Forelimb muscle (tissue), 1 donor: Measurements from ENCODE around the gene KIAA2012. TPM values are rescaled to one million over a fixed set of nuclear protein-coding genes. Genes with fewer than 3 reads are reported as not detected.
"Not testable (repeated sequence)": the region's sequence is repeated elsewhere in the genome, so short reads cannot be mapped to it uniquely, and the experiment has no call there.

Source experiments
- DNase-seq: peaks from one replicate; pipeline ENCODE4 v3.0.0-alpha.2; 2013; ENCODE audit warnings: low read depth
- polyA plus RNA-seq: library from polyadenylated mRNA; unstranded; fragments of 120-200 nt; gene quantifications from one replicate; pipeline ENCODE4 v1.2.1, GENCODE V29; 2013; ENCODE audit not compliant: insufficient read length

The KIAA2012 gene
- polyA plus RNA-seq, 1 donor, result 0.37 TPM

GRCh38 chr2:202115479-202115971, 42.5 kb downstream of the KIAA2012 start:
- DNase-seq, result peak; percentile 24

DNA sequence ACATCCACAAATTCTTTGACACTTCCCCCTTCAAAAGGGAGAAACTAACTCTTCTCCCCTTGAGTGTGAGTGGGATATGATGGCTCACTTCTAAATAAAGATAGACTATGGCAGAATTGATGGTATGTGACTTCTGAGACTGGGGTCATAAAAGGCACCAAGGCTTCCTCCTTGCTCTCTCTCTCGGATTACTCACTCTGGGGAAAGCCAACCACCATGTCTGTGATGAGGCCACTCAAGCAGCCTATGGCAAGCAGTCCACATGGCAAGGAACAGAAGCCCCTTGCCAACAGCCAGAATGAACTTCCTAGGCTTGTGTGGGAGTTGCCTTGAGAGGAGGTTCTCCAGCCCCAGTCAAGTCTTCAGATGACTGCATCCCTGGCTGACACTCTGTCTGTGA, 43.6 kb downstream of the KIAA2012 start:
- no peak for DNase-seq

DNA sequence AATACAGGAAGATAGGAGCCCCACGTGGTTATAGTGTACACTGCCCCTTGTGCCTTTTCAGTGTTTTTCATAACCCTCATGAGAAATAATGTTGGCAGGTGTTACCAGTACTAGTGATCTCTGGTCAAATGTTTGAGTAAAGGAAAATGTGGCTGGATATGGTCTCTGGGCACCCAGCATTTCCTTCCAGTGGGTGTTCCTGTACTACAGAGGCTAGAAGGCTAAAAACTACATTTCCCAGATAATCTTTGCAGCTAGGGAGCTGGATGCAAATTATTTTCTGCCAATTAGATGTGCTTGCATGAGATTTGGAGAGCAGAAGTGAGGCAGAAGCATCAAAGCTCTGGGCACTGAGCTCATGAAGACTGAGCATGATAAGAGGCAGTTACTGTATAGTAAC, 45.1 kb downstream of the KIAA2012 start:
- no peak for DNase-seq

DNA sequence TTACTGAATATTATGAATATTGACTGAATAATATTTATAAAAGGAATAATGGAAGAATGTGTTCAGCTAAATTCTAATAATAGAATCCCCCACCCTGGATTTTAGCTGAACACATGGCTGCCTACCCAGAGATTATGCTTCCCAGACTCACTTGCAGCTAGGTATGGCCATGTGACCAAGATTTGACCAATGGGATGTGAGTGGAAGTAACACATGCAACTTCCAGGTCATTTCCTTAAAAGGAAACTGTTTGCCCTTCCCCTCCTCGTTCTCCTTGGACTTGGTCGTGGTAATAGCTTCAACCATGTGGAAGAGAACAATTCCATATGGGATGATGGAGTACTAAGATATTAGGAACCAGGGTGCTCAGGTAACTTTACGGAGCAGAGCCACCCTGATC, 47.8 kb downstream of the KIAA2012 start:
- no peak for DNase-seq

DNA sequence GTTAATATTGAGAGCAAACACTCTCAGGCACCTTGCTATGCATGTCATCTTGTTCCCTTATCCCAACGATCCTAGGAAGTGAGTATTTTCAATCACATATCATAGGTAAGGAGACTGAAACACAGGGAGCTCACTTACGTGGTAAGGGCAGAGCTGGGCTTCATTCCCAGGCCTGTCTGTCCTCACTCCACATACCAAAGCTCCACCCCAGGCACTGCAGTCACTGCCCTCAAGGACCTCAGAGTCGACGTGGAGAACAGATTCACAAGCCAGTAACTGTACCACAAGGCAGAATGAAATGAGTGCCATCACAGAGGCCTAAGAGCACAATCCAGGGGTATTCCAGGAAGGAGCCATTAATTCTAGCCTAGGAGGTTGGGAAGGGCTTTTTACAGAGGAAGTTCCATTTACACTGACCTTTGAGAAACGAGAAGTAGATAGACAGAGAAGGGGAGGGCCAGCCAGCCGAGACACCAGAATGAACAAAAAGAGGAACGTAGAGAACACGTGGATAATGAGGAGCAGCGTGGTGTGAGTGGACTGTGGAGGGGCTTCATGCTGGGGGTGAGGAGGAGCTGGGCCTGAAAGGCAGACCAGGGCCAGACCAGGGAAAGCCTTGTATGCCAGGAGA, 48.6 kb downstream of the KIAA2012 start:
- DNase-seq, result no peak

DNA sequence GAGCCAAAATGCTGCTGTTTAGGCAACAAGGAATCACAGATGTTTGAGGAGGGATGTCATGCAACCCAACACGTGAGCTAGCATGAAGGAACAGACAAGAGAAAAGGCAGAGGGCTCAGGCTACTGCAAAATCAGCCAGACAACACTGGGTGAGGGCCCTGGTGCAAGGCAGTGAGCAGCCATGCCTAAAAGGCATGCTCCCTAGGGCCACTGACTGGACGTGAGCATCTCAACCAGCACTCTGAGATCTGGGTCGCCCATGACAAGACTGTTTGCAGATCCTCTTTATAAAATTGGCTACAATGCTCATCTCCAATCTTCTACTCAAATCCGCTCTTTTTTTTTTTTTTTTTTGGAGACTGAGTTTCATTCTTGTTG, 49.1 kb downstream of the KIAA2012 start:
- no peak for DNase-seq

DNA sequence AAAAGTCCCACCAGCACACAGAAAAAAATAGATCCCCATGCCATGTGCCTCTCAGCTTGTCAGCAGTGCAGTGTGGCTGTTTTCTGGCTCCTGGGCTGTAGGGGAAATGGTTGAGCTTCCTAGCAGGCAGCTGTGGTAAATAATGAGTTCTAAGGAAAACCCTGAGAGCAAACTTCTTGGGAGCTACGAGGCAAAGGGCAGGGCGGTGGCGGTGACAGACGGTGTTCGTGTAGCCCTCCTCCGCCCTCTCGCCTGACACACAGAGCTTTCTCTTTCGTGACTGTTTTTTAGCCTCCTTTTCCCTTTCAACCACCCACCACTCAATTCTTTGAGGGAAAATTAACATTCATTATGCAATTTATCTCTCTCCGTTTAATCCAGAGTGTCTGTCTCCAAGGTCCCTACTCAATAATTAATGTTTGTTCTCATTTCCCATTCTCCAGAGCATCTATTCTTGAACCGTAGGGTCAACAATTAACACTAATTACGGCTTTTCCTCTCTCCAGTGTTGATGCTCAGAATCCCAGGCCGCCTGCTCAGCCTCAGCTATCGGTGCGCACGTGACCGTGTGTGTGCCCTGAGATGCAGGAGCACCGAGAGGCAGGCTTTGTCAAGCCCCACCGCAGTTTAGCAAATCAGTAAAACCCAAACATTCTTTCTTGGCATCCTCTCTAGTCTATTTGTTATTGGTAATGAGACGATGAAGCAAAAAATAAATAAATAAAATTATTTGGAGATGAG, 50.1 kb downstream of the KIAA2012 start:
- DNase-seq, result no peak

GRCh38 chr2:202124286-202124685, 51.2 kb downstream of the KIAA2012 start:
- DNase-seq, result no peak

DNA sequence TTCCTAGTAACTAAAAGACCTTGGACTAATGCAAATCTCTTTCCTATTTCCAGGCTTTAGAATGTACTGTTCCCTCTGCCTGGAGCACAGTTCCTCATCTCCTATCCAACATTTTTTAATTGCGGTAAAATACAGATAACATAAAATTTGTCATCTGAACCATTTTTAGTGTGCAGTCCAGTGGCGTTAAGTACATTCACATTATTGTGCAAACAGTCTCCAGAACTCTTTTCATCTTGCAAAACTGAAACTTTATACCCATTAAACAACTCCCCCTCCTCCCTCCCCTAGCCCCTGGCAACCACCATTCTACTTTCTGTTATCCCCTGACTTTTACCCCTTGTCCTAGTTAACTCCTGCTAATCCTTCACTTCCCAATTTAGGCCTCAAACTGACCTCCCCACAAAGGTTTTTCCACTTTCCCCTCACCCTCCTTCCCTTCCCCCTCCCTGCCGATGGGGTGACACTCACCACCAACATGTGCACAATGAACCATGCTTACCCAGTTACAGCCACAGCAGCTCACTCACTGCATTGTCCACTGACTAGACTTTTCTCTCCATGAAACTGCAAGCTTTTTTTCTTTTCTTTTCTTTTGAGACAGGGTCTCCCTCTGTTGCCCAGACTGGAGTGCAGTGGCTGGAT, 54.8 kb downstream of the KIAA2012 start:
- DNase-seq, result no peak

- no peak for DNase-seq
These were observed 56.8 kb downstream of the KIAA2012 start for GRCh38 chr2:202129841-202130240.

- DNase-seq, result no peak
These were observed 60.3 kb downstream of the KIAA2012 start for GRCh38 chr2:202133200-202133908.

GRCh38 chr2:202133909-202134265, 60.8 kb downstream of the KIAA2012 start:
- DNase-seq, result no peak

DNA sequence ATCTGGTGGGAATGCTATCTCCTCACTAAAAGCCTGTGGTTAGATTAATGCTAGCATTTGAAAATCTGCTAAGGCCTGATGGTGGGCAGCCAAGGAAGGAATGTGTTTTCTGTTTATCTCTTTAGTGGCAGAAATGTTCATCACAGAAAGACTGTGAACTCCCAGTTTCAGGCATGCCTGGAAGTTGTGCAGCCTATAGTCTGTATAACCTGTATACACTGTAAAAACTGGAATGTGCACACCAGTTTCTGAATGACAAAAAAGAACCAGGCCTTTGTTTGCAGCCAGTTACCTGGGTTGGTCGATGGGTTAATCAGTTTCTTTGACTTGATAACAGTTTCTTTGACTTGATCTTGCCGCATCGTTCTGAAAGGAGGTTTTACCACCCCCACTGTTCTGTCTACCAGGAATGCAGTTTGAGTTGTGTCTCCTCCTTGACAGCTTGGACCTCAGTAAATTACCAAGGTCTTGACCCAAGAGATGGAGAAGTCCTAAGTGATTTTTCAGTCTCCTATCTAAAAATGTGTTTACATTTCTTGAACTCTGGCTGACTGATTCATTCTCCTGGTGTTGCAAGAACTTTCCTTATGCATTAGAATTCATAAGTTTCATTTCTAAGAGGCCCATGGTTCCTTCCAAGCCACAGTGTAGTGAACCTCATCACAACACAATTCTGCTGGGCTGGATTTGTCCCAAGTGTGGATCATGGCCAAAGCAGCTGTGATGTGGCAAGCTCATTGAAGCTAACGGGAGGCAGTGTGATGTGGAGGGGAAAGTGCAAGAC, 62.2 kb downstream of the KIAA2012 start:
- peak; percentile 90 for DNase-seq

- not testable (repeated sequence) for DNase-seq
These were observed 63.0 kb downstream of the KIAA2012 start for GRCh38 chr2:202136039-202136438.

GRCh38 chr2:202136526-202136925, 63.5 kb downstream of the KIAA2012 start:
- DNase-seq, result no peak

DNA sequence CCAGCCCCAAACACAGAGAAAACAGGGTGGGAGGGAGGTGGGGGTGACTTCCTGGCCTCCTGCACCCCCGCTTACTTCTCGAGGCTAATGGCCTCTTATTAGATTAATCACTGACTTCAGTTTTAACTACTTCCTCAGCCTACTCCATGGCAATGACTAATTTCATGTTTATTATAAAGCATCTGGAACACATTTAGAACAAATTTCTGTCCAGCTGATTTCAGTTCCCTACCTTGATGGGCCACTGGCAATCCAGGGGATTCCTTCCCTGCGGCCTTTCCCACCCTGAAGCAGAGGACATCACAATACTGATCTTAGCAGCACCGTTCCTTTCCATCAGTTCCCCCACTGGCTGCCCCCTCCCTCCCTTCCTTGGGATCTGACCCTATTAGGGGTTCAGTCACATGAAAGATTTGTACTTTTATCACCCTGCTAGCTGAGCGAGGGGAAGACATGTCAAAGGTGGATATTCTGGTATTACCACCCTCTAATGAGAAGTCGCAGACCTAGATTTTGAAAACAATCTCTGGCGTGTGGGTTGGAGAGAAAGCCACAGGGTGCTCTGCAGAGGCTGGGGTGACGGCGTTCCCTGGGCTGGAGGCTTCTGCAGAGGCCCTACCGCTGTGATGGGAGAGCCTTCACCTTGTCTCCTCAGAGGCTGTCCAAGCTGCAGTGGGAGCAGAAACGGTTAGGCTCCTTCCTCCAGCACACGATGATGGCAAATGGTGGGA, 67.6 kb downstream of the KIAA2012 start:
- DNase-seq, result no peak

GRCh38 chr2:202141329-202141947, 68.4 kb downstream of the KIAA2012 start:
- no peak for DNase-seq

DNA sequence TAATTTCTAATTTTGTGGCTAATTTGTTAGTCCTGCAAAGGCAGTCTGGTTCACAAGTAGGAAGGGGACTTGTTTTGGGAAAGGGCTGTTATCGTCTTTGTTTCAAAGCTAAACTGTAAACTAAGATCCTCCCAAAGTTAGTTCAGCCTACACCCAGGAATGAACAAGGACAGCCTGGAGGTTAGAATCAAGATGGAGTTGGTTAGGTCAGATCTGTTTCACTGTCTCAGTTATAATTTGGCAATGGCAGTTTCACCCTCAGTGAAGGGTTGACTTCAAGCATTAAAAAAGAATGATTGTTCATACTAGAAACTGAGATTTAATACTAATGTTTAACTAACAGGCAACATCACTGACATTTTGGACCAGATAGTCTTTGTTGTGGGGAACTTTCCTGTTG, 69.5 kb downstream of the KIAA2012 start:
- no peak for DNase-seq

- DNase-seq, result no peak
These were observed 74.7 kb downstream of the KIAA2012 start for GRCh38 chr2:202147775-202148174.

- DNase-seq, result no peak
These were observed 75.6 kb downstream of the KIAA2012 start for GRCh38 chr2:202148515-202149154.
